Right cardiac atrium (tissue), 5 donors: ENCODE measurements around the gene ATL2. TPM values are rescaled to one million over a fixed set of nuclear protein-coding genes. Genes with fewer than 3 reads are reported as not detected.
"Not testable (repeated sequence)": the region's sequence is repeated elsewhere in the genome, so short reads cannot be mapped to it uniquely, and the experiment has no call there.

Source experiments
- ATAC-seq, 2 donors: fragments of 200-7000 bp; cut with Tn5 transposase; one replicate each; pipeline versions ENCODE4 v1.8.0 to v1.9.1; 2020; ENCODE audit warnings: moderate library complexity in 2 of 2, mild to moderate bottlenecking in 1 of 2
- DNase-seq, 3 donors: peaks; one replicate each; pipeline ENCODE4 v3.0.0-alpha.2; 2020
- H3K27ac ChIP-seq: one replicate; pipeline ENCODE4 v1.5.1; 2013; ENCODE audit warnings: mild to moderate bottlenecking, low read length, control low read depth, moderate library complexity
- H3K27me3 ChIP-seq: one replicate; pipeline ENCODE4 v1.6.1; 2013; ENCODE audit not compliant: control insufficient read depth, insufficient read depth
- H3K4me1 ChIP-seq: one replicate; pipeline ENCODE4 v1.6.1; 2013; ENCODE audit warnings: low read length; ENCODE audit not compliant: control insufficient read depth, insufficient read depth
- H3K4me3 ChIP-seq: one replicate; pipeline ENCODE4 v1.5.1; 2013; ENCODE audit warnings: low read length, control low read depth
- H3K9me3 ChIP-seq: one replicate; pipeline ENCODE4 v1.6.1; 2013; ENCODE audit warnings: low read length; ENCODE audit not compliant: control insufficient read depth
- WGBS: extraction: QIAGEN DNeasy Blood & Tissue Kit; methylation state at CpG from one replicate; pipeline ENCODE4 v1.1.7; 2013; 5-methylcytosine and 5-hydroxymethylcytosine counted together
- intact Hi-C, 4 donors: fragments of 100-400 bp; cut with DNase I; formaldehyde crosslinking; loops; one replicate each; pipeline versions ENCODE4 v1.11.0 to v1.14.0; 2022 to 2023
- polyA plus RNA-seq: library from polyadenylated mRNA; stranded (reverse); fragments of 200-250 nt; gene quantifications from one replicate; pipeline ENCODE4 v1.2.3, GENCODE V29; 2013
- total RNA-seq, 4 donors: library from RNA; stranded (reverse); fragmentation: NEBNext Ultra II Directional; extraction: Animal tissue kit (Norgen Biotek cat#: 25700); gene quantifications; one replicate each; pipeline ENCODE4 v1.2.1, GENCODE V29; 2021
- donor health status: healthy with polysubstance abuse.
- donor health status: DM: no; HTN: yes; CAD: no.
- donor health status: DM: no; HTN: no; CAD: no.
- donor health status: DM: no; HTN: yes; CAD: no; lungs with severe emphysema.
- donor health status: DM: yes; HTN: yes; CAD: no.

The ATL2 gene
- total and polyA plus RNA-seq, 5 donors: 19.9 to 53.5 (median 41.0) TPM

- 97% methylated on average over 4 of the region's 4 CpGs for WGBS
- ATAC-seq, intact Hi-C loops: not testable (repeated sequence)
These were observed 35.3 kb upstream of the ATL2 start for GRCh38 chr2:38412235-38412871.

GRCh38 chr2:38409156-38410102, 32.4 kb upstream of the ATL2 start:
- 39% methylated on average over 2 of the region's 2 CpGs for WGBS
- DNase-seq (peak; percentile 64 to 88 (median 66)), ATAC-seq (peak; percentile 58 to 79)
- H3K4me3 ChIP-seq: no peak overlapping the region
- H3K27ac ChIP-seq: no peak overlapping the region
- no peaks in the 10 kb centered on the region for H3K9me3 ChIP-seq
- intact Hi-C loops: no loop called here
- peaks cover 4% of the 10 kb centered on the region for H3K4me1 ChIP-seq
- no peaks in the 10 kb centered on the region for H3K27me3 ChIP-seq

More at GRCh38 chr2:38412235-38412871, 35.3 kb upstream of the ATL2 start:
- DNase-seq, H3K9me3 ChIP-seq, H3K27ac ChIP-seq, H3K4me1 ChIP-seq, H3K4me3 ChIP-seq, H3K27me3 ChIP-seq: not testable (repeated sequence)

- WGBS: 51% methylated on average over 4 of the region's 4 CpGs
- peak overlapping the region; percentile 66 for H3K27ac ChIP-seq
- DNase-seq: peak; percentile 59 to 81 (median 64)
These were observed 30.1 kb upstream of the ATL2 start for GRCh38 chr2:38407111-38407682.

GRCh38 chr2:38406597-38407110, 29.6 kb upstream of the ATL2 start:
- Histone ChIP-seq H3K27ac (peak overlapping the region; percentile 65), H3K27me3 (no peaks in the 10 kb centered on the region), H3K4me3 (no peak overlapping the region), H3K4me1 (peaks cover 4% of the 10 kb centered on the region), H3K9me3 (no peaks in the 10 kb centered on the region)
- 46% methylated on average over 8 of the region's 8 CpGs for WGBS
- DNase-seq (peak; percentile 55 to 74 (median 63)), ATAC-seq (peak; percentile 40 to 63)
- intact Hi-C loops: no loop called here

More at GRCh38 chr2:38407111-38407682, 30.1 kb upstream of the ATL2 start:
- Histone ChIP-seq H3K4me1 (peaks cover 4% of the 10 kb centered on the region), H3K4me3 (no peak overlapping the region), H3K9me3 (no peaks in the 10 kb centered on the region), H3K27me3 (no peaks in the 10 kb centered on the region)
- ATAC-seq: peak; percentile 87 to 96
- intact Hi-C loops: no loop called here

- H3K4me1 ChIP-seq: peaks cover 4% of the 10 kb centered on the region
- intact Hi-C loops: no loop called here
- no peak for ATAC-seq
- H3K9me3 ChIP-seq: no peaks in the 10 kb centered on the region
- WGBS: 70% methylated on average over 9 of the region's 9 CpGs
- peak overlapping the region; percentile 65 for H3K27ac ChIP-seq
- no peak for DNase-seq
- H3K4me3 ChIP-seq: no peak overlapping the region
- no peaks in the 10 kb centered on the region for H3K27me3 ChIP-seq
These were observed 29.0 kb upstream of the ATL2 start for GRCh38 chr2:38405917-38406596.

- H3K9me3 ChIP-seq: no peaks in the 10 kb centered on the region
- no peaks in the 10 kb centered on the region for H3K4me1 ChIP-seq
- DNase-seq (no peak), ATAC-seq (no peak)
- no peak overlapping the region for H3K27ac ChIP-seq
- intact Hi-C loops: no loop called here
- H3K4me3 ChIP-seq: no peak overlapping the region
- H3K27me3 ChIP-seq: no peaks in the 10 kb centered on the region
These were observed 23.4 kb upstream of the ATL2 start for GRCh38 chr2:38400513-38400912.

GRCh38 chr2:38398739-38399138, 21.7 kb upstream of the ATL2 start:
- Histone ChIP-seq H3K9me3 (no peaks in the 10 kb centered on the region), H3K4me3 (no peak overlapping the region), H3K27me3 (no peaks in the 10 kb centered on the region), H3K27ac (no peak overlapping the region), H3K4me1 (no peaks in the 10 kb centered on the region)
- intact Hi-C loops: no loop called here
- DNase-seq (no peak), ATAC-seq (no peak)
- 93% methylated on average over 4 of the region's 4 CpGs for WGBS

GRCh38 chr2:38394903-38395341, 17.8 kb upstream of the ATL2 start:
- Histone ChIP-seq H3K4me1 (no peaks in the 10 kb centered on the region), H3K9me3 (no peaks in the 10 kb centered on the region), H3K27ac (no peak overlapping the region), H3K27me3 (peaks cover 2% of the 10 kb centered on the region), H3K4me3 (no peak overlapping the region)
- ATAC-seq (no peak), DNase-seq (no peak)
- intact Hi-C loops: no loop called here
- 70% methylated on average over 5 of the region's 5 CpGs for WGBS

- no peak overlapping the region for H3K4me3 ChIP-seq
- H3K27ac ChIP-seq: no peak overlapping the region
- H3K4me1 ChIP-seq: no peaks in the 10 kb centered on the region
- WGBS: 94% methylated on average over 2 of the region's 2 CpGs
- intact Hi-C loops: no loop called here
- no peak for ATAC-seq
- H3K27me3 ChIP-seq: peaks cover 2% of the 10 kb centered on the region
- DNase-seq: no peak
- H3K9me3 ChIP-seq: no peaks in the 10 kb centered on the region
These were observed 17.0 kb upstream of the ATL2 start for GRCh38 chr2:38394041-38394440.

- ATAC-seq (no peak), DNase-seq (no peak)
- Histone ChIP-seq H3K4me3 (no peak overlapping the region), H3K27ac (no peak overlapping the region), H3K9me3 (no peaks in the 10 kb centered on the region), H3K27me3 (peaks cover 2% of the 10 kb centered on the region), H3K4me1 (no peaks in the 10 kb centered on the region)
- intact Hi-C loops: no loop called here
- WGBS: 82% methylated on average over 3 of the region's 3 CpGs
These were observed 13.9 kb upstream of the ATL2 start for GRCh38 chr2:38390947-38391346.
